ENCODE results near the gene MARCHF10. TPM values are rescaled to one million over a fixed set of nuclear protein-coding genes. Genes with fewer than 3 reads are reported as not detected.
"Not testable (repeated sequence)": the region's sequence is repeated elsewhere in the genome, so short reads cannot be mapped to it uniquely, and the experiment has no call there.

MARCHF10 gene
- total RNA-seq, 4 donors from 2014 or later: 0.33 to 0.52 (median 0.42) TPM; not detected in 1

DNA sequence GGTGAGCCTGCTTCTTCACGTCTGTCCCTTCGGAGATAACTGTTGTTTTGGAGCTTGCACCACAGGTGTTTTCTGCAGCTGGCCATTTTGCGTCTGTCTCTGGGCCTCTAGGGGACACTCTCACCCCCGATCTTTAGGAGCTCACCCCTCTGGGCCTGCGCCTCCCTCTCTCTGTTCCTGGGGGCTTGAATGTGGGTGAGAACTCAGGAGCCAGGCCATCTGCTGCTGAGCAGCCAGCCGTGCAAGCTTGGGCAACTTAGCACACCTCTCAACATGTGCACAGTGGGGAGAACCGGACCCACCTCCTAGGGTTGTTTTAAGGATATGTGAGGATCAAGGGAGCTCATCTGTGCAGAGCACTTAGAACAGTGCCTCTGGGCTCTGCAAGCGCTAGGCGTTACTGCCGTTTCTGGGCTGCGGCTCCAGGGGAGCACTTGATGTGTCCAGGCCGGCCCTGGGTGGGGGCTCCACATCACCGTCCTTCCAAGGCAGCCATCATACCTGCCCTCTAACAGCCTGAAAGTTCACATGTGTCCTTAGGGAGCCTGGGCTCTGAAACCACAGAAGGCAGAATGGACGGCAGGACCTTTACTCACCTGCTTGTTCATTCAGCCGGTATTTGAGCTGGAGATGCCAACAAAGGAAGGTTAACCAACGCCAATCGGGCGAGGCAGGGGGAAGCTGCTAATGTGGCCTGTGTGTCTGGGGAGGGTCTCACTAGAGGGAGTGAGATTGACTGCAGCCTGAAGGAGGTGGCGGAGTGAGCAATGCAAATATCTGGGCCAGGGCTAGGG, 114.3 kb downstream of the MARCHF10 start:
- Histone ChIP-seq H3K27me3 (peaks cover 0 to 6% (median 0%) of the 10 kb centered on the region in 4 donors), H3K27ac (replicated peaks in 1 of 4) (no peak overlapping the region), H3K36me3 (peaks cover 0 to 4% (median 1%) of the 10 kb centered on the region in 4 donors), H3K4me3 (no peak overlapping the region), H3K9me3 (no peaks in the 10 kb centered on the region), H3K4me1 (peaks cover 0 to 8% (median 5%) of the 10 kb centered on the region in 4 donors)
- intact Hi-C loops (cut with DNase I): no loop called here
- no peak for DNase-seq (ENCODE audit: extremely low spot score)
- 80% methylated on average over 13 of the region's 19 CpGs for WGBS
- TF ChIP-seq POLR2AphosphoS5 (IDR thresholded peaks at IDR 0.05) (no peak), POLR2A (IDR thresholded peaks at IDR 0.05; ENCODE audit: low read depth) (no peak), EP300 (IDR thresholded peaks at IDR 0.05) (no peak)
- TF ChIP-seq, protein P1, sequence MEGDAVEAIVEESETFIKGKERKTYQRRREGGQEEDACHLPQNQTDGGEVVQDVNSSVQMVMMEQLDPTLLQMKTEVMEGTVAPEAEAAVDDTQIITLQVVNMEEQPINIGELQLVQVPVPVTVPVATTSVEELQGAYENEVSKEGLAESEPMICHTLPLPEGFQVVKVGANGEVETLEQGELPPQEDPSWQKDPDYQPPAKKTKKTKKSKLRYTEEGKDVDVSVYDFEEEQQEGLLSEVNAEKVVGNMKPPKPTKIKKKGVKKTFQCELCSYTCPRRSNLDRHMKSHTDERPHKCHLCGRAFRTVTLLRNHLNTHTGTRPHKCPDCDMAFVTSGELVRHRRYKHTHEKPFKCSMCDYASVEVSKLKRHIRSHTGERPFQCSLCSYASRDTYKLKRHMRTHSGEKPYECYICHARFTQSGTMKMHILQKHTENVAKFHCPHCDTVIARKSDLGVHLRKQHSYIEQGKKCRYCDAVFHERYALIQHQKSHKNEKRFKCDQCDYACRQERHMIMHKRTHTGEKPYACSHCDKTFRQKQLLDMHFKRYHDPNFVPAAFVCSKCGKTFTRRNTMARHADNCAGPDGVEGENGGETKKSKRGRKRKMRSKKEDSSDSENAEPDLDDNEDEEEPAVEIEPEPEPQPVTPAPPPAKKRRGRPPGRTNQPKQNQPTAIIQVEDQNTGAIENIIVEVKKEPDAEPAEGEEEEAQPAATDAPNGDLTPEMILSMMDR (IDR thresholded peaks at IDR 0.05): no peak

GRCh38 chr17:62692721-62693431, 115.2 kb downstream of the MARCHF10 start:
- TF ChIP-seq POLR2A (IDR thresholded peaks at IDR 0.05; ENCODE audit: low read depth): no peak
- TF ChIP-seq, protein P1 (IDR thresholded peaks at IDR 0.05): peak in 1 of 3 experiments; percentile 31
- TF ChIP-seq POLR2AphosphoS5 (IDR thresholded peaks at IDR 0.05): no peak
- no peak for TF ChIP-seq EP300 (IDR thresholded peaks at IDR 0.05)
- Histone ChIP-seq H3K4me3 (no peak overlapping the region), H3K4me1 (peaks cover 0 to 8% (median 5%) of the 10 kb centered on the region in 4 donors), H3K36me3 (peaks cover 0 to 8% (median 1%) of the 10 kb centered on the region in 4 donors), H3K27me3 (peaks cover 0 to 9% (median 0%) of the 10 kb centered on the region in 4 donors), H3K27ac (replicated peaks in 1 of 4) (no peak overlapping the region), H3K9me3 (no peaks in the 10 kb centered on the region)
- WGBS: 89% methylated on average over 12 of the region's 14 CpGs
- DNase-seq (ENCODE audit: extremely low spot score): no peak
- intact Hi-C loops (cut with DNase I): no loop called here

GRCh38 chr17:62692159-62692651, 115.9 kb downstream of the MARCHF10 start:
- TF ChIP-seq, protein P1 (IDR thresholded peaks at IDR 0.05): no peak
- TF ChIP-seq POLR2A (IDR thresholded peaks at IDR 0.05; ENCODE audit: low read depth) (no peak), POLR2AphosphoS5 (IDR thresholded peaks at IDR 0.05) (no peak), EP300 (IDR thresholded peaks at IDR 0.05) (no peak)
- no peak for DNase-seq (ENCODE audit: extremely low spot score)
- H3K27me3 ChIP-seq: peaks cover 0 to 9% (median 0%) of the 10 kb centered on the region in 4 donors
- H3K36me3 ChIP-seq: peaks cover 0 to 8% (median 1%) of the 10 kb centered on the region in 4 donors
- no peak overlapping the region for H3K27ac ChIP-seq (replicated peaks in 1 of 4)
- intact Hi-C loops (cut with DNase I): no loop called here
- no peak overlapping the region for H3K4me3 ChIP-seq
- peaks cover 0 to 8% (median 5%) of the 10 kb centered on the region in 4 donors for H3K4me1 ChIP-seq
- no peaks in the 10 kb centered on the region for H3K9me3 ChIP-seq
- WGBS: 97% methylated on average over 14 of the region's 20 CpGs

DNA sequence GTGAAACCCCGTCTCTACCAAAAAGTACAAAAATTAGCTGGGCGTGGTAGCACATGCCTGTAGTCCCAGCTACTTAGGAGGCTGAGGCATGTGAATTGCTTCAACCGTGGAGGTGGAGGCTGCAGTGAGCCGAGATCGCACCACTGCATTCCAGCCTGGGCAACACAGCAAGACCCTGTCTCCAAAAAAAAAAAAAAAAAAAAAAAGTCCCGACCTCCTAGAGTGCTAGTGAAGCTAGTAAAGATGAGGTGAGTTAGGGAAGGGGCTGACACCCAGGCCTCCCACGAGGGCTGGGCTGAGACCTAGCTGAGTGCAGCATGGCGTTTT, 116.6 kb downstream of the MARCHF10 start:
- DNase-seq (ENCODE audit: extremely low spot score); H3K4me3 ChIP-seq; H3K4me1 ChIP-seq; intact Hi-C loops (cut with DNase I); H3K27me3 ChIP-seq; H3K27ac ChIP-seq (replicated peaks in 1 of 4); H3K36me3 ChIP-seq; H3K9me3 ChIP-seq: not testable (repeated sequence)
- WGBS: 93% methylated on average over 8 of the region's 8 CpGs
